NCI-H1436 treated with DMSO at 0.1 percent for 48 hours (cell line): Measurements from ENCODE around the gene KIFC3.

Source experiments
- DNase-seq: peaks from one replicate; lab custom pipeline; 2025; lab: John Stamatoyannopoulos, UW

The KIFC3 gene

DNA sequence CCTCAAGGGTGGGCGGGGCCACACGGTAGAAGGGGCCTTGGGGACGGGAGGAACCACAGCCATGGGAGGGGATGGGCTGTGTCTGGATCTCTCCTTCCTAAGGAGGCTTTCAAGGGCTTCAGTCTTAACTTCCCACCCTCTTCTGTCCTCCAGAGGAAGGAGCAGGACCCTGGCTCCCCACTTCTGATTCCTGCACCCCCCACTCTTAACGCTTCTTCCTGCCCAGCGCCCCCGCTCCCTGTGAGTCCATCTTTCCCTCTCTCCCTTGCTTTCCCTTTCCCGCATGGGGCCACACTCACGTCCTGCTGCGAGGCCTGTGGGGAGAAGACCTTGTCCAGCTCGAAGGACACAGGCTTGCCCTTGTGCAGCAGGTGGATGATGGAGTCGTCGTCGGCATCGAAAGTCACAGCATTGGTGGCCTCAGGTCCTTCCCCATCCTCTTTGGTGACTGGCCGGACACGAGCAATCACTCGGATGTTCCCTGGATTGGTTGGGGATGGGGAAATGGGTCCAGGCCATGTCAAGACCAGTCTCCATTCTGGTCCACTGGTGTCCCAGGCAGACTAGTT, 37.0 kb downstream of the KIFC3 start:
- no peak for DNase-seq

DNA sequence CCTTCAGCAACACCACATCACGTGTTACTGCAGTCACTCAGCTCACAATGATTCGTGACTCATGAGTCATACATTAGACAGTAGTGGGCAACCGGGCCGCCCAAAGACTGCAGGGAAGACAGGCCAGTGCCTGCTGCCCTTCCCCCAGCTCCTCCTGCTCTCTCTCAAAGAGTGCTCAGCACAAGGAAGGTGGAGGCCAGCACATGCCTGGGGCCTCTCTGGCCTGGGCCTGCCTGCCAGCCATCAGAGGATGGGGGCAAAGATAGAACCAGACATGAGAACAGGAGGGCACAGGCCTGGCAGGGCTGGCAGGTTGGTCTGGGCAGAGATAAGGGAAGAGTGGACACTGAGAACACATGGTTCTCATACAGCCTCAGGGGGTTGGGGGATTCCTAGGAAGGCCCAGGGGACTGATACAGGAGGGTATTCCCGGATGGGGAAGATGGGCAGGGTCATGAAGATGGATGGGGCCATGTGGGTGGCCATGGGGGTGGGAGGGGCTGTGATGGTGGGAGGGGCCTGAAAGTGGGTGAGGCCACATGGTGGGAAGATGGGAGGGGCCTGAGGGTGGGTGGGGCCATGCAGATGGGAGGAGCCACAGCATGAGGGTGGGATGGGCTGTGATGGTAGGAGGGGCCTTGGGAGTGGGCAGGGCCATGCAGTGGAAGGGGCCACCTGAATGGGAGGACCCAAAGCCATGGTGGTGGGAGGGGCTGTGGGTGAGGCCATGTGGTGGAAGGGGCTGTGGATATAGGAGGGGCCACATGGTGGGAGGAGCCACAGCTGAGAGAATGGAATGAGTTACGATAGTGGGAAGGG, 37.7 kb downstream of the KIFC3 start:
- no peak for DNase-seq

DNA sequence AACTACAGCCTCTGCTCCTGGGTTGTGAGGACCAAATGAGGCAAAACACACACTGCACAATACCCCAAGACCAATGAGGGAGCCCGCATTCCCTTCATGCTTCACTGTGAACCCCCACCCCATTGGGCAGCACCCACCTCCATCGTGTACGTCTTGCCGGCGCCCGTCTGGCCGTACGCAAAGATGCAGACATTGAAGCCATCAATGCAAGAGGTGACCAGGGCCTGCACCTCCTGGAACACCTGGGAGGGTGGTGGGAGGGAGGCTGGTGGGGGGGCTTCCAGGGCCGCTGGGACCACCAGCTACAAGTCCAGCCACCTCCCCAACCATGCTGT, 38.3 kb downstream of the KIFC3 start:
- no peak for DNase-seq

DNA sequence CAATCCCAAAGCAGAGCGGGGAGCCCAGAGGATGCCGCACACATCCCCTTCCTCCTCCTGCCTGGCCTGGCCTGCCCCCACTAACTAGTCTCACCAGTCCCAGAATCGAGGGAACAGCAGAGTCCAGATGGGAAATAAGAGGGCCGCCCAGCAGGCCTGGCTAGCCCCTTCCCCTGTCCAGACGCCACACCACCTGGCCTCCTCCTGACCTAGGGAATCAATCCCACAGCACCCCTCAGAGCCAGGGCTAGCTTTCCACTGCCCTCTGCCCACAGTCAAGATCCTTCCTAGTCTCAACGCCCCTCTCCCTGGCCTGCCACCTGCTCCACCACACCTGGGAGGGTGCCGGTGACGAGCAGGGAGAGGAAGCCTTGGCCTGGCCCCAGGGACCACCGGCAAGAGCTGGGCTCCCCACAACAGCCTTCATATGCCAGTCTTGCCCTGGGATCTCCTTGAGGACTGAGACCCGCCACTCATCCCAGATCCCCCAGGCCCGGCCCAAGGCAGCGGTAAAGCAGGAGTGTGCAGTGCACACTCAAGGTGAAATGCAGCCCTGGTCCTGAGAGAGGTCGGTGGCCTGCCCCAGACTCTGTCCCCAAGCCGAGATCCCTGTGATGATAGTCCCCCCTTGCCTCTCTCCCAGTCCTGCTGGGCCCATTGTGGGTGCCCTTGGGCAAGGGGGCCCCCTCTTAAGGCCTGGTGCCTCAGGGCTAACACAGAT, 38.8 kb downstream of the KIFC3 start:
- DNase-seq: no peak

DNA sequence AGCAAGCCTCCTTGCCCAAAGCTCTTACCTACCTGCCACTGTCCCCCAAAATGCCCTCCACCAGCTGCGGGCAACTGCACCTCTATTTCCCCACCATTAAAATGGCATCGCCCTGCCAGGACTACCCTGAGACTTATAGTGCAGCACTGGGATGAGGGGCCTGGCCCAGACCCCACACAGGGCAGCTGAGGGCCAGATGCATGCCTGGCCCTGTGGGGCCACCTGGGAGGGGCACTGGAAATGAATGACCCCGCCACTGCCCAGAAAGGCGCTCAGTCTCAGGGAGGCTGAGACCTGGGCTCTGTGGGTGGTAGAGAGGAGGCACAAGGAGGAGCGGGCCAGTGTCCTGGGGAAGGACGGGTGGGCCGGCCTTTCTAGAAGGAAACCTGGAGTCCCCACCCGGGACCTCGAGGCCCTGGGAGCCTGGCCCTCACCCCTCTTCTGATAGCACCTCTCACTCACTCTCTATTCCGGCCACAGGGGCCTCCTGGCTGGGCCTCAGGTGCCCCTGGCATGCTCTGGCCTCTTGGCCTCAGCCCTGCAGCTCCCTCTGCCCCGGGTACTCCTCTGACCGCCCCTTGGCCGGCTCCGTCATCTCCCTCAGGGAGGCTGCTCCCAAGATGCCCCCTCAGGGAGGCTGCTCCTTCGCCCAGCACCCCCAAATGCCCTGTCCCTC, 39.8 kb downstream of the KIFC3 start:
- DNase-seq: no peak

DNA sequence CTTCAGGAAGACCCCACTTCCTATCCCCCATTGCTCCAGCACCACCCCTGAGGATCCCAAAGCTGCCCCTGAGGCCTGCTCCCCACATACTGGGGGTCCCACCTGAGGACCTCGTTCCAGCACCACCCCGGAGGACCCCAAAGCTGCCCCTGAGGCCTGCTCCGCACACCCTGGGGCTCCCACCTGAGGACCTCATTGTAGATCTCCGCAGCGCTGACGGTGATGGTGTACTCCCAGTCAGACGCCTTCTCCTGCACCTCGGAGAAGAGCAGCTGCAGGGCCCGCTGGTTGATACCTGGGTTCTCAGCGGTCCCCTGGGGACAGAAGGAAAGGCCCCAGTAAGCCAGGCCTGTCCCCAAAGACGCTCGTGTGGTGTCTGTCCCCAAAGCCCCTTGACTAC, 40.3 kb downstream of the KIFC3 start:
- no peak for DNase-seq

DNA sequence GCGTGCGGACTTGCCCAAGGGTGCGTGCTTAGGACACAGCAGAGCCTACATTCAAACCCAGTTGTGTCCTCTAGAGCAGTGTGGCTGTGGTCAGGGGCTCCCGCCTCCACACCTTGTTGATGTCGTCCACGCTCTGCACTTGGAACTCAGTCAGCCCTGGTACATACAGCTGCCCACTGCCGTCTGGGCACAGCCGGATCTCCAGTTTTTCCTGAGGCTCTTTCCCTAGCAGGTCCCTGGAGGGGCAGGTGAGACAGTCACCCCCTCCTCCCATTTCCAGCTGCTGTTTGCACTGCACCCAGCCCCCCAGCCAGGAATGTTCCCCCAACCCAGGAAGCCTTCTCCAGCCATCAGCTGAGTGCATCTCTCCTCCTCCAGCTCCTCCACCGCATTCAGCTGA, 41.0 kb downstream of the KIFC3 start:
- DNase-seq: no peak

DNA sequence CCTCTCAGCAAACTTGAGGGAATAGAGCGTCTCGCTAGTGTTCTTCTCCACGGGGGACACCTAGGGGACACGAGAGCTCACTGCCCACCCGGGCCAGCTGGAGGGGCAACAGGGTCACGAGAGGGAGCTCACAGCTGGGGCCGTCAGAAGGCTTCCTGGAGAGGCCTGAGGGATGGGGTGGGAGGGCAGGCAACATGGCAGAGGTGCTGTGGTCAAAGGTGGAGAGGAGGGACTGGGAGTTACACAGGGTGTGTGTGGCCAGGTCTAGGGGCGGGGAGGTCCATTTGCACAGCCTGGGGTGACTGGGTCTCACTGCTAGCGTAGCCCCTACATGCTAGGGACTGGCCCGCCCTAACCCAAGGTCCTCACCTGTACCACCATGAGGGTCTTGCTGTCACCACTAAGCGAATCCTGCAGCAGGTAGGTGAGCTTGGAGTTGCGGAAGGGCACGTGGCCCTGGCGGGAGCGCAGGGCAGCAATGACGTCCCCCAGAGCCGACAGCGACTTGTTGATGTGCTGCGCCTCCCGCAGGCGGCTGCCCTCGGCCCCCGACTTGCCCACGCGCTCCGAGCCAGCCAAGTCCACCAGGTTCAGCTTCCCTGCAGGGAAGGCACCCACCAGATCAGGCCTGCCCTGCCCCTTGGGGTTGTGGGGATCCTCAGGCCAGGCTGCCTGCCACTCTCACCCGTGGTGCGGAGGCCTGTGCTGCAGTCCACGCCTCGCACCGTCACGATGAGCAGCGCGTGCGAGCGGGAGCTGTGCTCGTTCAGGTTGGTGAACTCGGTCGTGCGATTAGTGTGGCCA, 41.7 kb downstream of the KIFC3 start:
- no peak for DNase-seq

DNA sequence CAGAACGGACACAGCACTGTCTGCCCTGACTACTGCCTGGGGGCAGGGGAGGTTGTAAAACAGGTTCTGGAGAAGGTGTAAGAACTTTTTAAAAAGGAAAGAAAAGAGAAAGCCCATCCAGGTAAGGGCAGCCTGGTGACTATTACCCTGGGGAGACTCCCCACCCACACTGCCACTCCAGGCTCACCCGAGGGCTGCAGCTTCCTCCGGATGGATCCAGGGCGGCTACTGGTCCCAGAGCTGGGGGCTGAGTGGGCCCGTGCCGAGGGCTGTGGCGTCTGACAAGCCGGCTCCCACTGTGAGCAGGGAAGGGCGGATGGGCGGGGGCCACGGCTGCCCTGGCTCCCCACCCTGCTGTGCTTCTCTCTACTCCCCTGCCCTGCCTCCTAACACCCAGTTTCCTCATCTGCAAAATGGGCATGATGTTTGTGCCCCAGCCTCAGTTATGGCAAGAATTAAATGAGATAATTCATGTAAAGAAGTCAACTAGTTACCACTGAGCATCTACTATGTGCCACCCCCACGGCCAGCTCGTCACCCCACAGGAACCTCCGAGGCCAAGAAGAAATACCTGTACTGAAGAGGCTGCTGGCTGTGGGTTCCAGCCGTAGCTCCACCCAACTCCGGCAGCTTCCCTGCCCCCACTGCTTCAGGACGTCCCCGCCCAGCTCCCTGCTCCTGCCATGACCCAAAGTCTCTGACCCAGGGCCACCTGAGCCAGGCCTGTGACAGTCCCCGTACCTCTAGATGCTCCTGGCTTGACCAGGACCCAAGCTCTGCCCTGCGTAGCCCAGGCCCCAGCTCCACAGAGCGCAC, 42.5 kb downstream of the KIFC3 start:
- no peak for DNase-seq

DNA sequence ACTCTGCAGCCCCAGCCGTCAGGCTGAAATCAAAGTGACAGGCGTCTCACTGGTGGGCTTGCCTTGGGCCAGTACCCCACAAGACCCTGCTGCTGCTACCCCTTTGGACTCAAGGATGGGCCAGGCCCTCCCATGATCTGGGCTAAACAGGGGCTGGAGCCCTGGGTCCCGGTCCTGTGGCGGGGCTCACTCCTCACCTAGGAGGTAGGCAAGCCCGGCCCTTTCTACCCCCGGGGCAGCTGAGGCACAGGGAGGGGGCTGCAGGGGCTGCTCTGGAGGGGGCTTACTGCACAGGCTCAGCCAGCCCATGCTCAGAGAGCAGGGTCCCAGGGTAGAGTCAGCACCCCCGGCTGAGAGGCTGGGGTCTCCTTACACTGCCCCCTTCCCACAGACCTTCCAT, 43.2 kb downstream of the KIFC3 start:
- no peak for DNase-seq

DNA sequence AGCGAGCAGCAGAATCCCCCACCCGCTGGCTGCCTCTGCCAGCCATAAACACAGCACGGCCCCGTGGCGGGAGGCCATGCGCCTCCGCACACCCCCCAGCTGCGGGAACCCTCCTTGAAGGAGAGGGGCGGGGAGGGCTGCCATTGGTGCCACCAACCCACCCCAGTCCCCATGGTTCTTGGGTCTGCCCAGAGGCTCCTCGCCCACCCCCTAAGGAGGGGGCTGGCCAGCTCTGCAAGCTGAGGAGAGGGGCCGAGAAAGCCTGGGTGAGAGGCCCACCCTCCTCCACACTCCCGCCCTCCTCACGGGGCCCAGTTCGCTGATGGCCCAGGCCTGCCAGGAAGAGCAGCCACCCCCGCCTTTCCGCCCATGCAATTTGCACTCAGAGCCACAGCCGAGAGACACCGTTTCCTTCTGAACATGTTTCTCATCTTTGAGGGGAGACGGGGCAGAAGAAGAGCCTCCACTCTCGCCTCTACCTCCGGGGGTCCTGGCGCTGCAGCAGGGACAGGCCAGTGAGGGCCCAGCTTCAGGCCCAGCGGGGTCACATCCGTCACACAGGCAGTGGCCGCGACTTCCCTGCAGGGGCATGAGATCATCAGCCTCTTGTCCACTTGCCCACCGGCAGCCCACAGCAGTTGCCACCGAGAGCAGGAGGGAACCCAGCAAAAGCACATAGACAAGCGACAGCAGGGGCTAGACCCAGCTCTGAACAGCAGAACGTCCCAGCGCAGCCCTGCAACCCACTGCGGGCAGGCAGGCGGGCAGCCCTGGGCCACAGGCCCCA, 43.8 kb downstream of the KIFC3 start:
- DNase-seq: no peak

DNA sequence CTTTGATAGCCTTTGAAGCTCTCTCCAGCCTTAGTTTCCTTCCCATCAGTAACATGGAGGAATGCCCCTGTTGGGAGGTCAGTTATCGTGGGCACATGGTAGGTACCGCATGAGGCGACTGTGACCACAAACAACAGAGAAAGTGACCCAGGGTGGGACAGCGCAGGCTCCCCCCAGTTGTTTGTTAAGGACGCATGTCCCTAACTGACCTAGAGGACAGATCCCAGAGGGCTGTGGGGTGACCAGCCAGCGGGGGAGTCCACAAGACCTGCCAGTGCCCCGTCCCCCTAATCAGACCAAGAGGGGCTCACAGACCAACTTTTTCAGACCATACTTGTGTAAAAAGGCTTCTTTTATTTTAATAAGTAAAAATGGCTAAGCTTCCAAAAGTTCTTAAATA, 44.4 kb downstream of the KIFC3 start:
- no peak for DNase-seq

DNA sequence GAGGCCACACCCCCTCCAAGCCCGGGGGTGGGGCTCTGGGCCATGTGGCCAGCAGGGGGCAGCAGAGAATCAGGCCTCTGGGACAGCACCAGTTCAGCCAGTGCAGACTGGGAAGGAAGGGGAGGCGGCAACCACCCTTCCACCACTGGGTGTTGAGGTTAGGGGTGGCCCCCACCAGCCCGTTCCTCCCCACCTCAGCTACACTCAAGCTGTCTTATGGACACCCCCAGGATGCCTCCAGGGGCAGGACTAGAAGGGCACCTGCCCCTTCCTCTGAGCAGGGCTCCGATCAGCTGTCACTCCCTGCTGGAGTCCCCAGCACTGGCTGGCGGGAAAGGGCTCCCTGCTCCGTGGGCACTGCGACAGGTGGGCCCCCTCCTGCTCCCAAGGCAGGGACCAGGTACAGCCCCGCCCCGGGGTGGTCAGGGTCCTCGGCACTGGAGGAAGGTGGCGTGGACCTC, 44.9 kb downstream of the KIFC3 start:
- no peak for DNase-seq

DNA sequence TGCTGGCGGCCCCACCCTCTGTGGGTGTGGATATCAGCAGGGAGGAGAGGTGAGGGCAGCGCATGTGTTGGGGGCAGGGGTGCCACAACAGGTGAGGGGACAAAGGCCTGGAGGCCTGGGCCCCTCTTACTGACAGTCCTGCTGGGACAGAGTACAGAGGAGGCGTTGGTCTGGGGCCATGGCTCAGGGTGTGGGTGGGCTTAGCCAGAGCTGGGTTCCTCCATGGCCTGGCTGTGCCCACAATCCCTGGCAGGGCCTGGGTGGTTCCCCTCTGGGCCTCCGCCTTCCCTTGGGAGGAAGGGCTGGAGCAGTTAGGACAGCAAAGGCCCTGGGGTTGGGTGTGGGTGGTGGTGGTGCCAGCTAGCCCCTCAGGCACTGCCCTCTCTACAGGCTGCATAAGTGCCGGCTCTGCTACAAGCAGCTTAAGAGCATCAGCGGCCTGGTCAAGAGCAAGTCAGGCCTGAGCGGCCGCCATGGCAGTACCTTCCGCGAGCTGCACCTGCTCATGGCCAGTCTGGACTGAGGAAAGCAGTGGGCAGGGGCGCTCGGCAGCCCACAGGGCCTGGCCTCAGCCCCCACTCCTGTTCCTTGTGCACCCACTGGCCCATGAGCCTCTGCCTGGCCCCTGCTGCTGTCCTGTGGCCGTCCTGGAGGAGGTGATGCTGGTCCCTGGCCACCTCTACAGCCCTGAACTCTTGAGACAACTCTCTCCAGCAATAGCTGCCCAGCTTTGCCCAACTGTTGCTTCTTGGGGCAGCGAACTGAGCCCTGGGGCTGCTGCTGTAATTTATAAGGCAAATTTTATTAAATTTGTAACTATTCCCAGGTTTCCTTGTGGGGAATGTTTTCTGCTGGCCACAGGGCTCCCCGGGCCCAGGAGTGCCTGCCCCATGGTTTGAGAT, 45.6 kb downstream of the KIFC3 start:
- DNase-seq: no peak

DNA sequence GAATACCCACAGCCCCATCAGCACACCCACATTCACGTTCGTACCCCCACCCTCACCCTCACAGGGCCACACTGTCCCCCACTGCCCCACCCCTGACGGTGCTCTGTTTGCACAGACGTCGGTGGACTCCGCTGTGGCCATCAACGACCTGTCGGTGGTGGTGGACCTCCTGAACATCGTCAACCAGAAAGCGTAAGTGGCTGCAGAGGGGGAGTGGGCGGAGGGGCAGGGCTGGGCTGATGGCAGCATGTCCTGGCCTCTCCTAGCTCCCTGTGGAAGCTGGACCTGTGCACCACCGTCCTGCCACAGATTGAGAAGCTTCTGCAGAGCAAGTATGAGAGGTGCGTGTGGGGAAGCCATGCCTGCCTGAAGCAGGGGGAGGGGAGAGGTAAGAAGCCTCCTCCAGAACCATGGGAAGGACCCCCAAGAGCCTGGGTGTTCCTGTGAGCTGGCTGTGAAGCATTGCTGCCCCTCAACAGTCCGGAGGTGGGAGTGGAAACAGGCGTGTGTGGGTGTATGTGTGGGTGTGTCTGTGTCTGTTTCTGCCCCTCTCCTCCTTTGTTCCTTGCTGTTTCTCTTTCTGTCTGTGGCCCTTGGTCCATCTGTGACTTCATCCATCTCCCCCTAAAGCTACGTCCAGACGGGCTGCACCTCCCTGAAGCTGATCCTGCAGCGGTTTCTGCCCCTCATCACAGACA, 46.4 kb downstream of the KIFC3 start:
- no peak for DNase-seq

DNA sequence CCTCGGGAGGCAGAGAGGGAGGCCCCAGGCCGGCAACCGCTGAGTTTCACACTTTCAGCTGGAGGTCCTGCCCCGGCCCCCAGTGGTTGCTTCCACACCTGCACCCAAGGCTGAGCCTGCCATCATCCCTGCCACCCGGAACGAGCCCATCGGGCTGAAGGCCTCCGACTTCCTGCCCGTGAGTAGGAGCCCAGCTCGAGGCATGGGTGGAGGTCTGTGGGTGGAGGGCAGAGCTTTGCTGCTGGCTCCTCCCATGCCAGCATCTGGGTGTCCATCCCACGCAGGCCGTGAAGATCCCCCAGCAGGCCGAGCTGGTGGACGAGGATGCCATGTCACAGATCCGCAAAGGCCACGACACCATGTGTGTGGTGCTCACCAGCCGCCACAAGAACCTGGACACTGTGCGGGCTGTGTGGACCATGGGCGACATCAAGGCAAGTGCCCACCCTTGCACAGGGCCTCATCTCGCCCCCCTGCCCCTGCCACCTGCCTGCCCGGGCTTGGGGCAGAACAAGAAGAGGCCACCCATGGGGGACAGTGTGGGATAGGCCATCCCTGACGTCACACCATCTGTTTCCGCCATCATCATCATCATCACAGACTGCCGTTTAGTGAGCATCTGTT, 47.1 kb downstream of the KIFC3 start:
- DNase-seq: no peak

DNA sequence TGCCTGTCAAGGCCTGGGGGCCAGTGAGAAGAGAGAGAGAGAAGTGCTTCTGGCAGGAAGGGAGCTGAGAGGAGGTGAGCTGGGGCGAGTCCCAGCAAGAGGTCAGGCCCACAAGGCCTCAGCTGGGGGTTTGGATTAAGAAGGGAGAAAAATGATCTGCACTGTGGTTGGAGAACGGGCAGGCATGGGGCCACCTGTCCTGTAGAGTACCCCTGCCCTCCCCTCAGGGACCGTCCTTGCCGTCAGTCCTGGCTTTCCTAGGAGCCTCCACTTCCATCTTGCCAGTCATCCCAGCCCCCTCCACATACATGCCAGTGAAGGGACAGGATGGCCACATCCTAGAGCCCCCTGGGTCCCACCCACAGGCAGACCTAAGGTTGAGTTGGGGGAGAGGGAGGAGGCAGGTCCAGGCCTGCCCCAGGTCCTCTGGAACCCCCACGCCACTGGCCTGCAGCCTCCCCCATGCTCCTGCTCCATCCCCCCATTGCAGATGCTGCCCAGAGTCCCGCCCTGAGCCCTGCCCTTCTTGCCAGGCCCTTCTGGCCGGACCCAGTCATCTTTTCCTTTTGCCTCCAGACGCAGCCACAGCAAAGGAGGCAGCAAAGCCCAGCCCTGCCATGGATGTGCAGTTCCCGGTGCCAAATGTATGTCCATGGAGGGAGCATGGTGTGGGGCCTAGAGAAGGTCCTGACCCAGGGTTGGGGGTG, 47.8 kb downstream of the KIFC3 start:
- no peak for DNase-seq
